Stimulated activated naive CD8-positive, alpha-beta T cell treated with anti-CD3 and anti-CD28 coated beads, Interleukin-15, Interleukin-2, amounts not matched to agents 100 ng/mL and 50 ng/mL, for 24 hours (primary cell): ENCODE data around the gene HSFX4.
"Not testable (repeated sequence)": the region's sequence is repeated elsewhere in the genome, so short reads cannot be mapped to it uniquely, and the experiment has no call there.

Experiments used
- H3K27ac Mint-ChIP-seq: one replicate; pipeline ENCODE4 v1.8.0; 2021; ENCODE audit warnings: mild to moderate bottlenecking, mixed read lengths
- H3K27me3 Mint-ChIP-seq: one replicate; pipeline ENCODE4 v1.8.0; 2021; ENCODE audit warnings: mixed read lengths
- H3K36me3 Mint-ChIP-seq: one replicate; pipeline ENCODE4 v1.8.0; 2021; ENCODE audit warnings: low read depth, mixed read lengths
- H3K4me1 Mint-ChIP-seq: one replicate; pipeline ENCODE4 v1.8.0; 2021; ENCODE audit warnings: low read depth, mixed read lengths
- H3K4me3 Mint-ChIP-seq: one replicate; pipeline ENCODE4 v1.8.0; 2021; ENCODE audit warnings: mild to moderate bottlenecking, mixed read lengths
- H3K9me3 Mint-ChIP-seq: one replicate; pipeline ENCODE4 v1.8.0; 2021; ENCODE audit warnings: mixed read lengths

HSFX4 gene

GRCh38 chrX:149928635-149929034, 738 bp upstream of the HSFX4 start:
- H3K27ac Mint-ChIP-seq, H3K9me3 Mint-ChIP-seq, H3K36me3 Mint-ChIP-seq, H3K27me3 Mint-ChIP-seq, H3K4me3 Mint-ChIP-seq, H3K4me1 Mint-ChIP-seq: not testable (repeated sequence)

- H3K4me1 Mint-ChIP-seq, H3K27me3 Mint-ChIP-seq, H3K27ac Mint-ChIP-seq, H3K9me3 Mint-ChIP-seq, H3K4me3 Mint-ChIP-seq, H3K36me3 Mint-ChIP-seq: not testable (repeated sequence)
Measured at GRCh38 chrX:149931355-149931754, 2.0 kb downstream of the HSFX4 start.

- not testable (repeated sequence) for H3K36me3 Mint-ChIP-seq, H3K4me1 Mint-ChIP-seq, H3K9me3 Mint-ChIP-seq, H3K27ac Mint-ChIP-seq, H3K4me3 Mint-ChIP-seq, H3K27me3 Mint-ChIP-seq
Measured at GRCh38 chrX:149932150-149932549, 2.8 kb downstream of the HSFX4 start.

- H3K27me3 Mint-ChIP-seq, H3K4me1 Mint-ChIP-seq, H3K9me3 Mint-ChIP-seq, H3K36me3 Mint-ChIP-seq, H3K27ac Mint-ChIP-seq, H3K4me3 Mint-ChIP-seq: not testable (repeated sequence)
Measured at GRCh38 chrX:149932970-149933369, 3.6 kb downstream of the HSFX4 start.

GRCh38 chrX:149933547-149933946, 4.2 kb downstream of the HSFX4 start:
- H3K4me3 Mint-ChIP-seq, H3K36me3 Mint-ChIP-seq, H3K27ac Mint-ChIP-seq, H3K9me3 Mint-ChIP-seq, H3K4me1 Mint-ChIP-seq, H3K27me3 Mint-ChIP-seq: not testable (repeated sequence)

- peak overlapping the region; percentile 87 for H3K4me3 Mint-ChIP-seq
- H3K36me3 Mint-ChIP-seq, H3K27me3 Mint-ChIP-seq, H3K9me3 Mint-ChIP-seq, H3K4me1 Mint-ChIP-seq: not testable (repeated sequence)
- peak overlapping the region; percentile 68 for H3K27ac Mint-ChIP-seq
Measured at GRCh38 chrX:149937328-149937727, 8.0 kb downstream of the HSFX4 start.

GRCh38 chrX:149937871-149938426, 8.6 kb downstream of the HSFX4 start:
- H3K36me3 Mint-ChIP-seq, result no peaks in the 10 kb centered on the region
- no peaks in the 10 kb centered on the region for H3K27me3 Mint-ChIP-seq
- peak overlapping the region; percentile 87 for H3K4me3 Mint-ChIP-seq
- peak overlapping the region; percentile 68 for H3K27ac Mint-ChIP-seq
- no peaks in the 10 kb centered on the region for H3K9me3 Mint-ChIP-seq
- H3K4me1 Mint-ChIP-seq, result peaks cover 3% of the 10 kb centered on the region

- Mint-ChIP-seq H3K4me1 (peaks cover 3% of the 10 kb centered on the region), H3K36me3 (no peaks in the 10 kb centered on the region), H3K9me3 (no peaks in the 10 kb centered on the region), H3K4me3 (peak within 1 kb of the TSS; percentile 87), H3K27me3 (no peaks in the 10 kb centered on the region), H3K27ac (peak within 1 kb of the TSS; percentile 97)
Measured at GRCh38 chrX:149938427-149938880, 9.1 kb downstream of the HSFX4 start, which contains the start of gene EOLA2. Gene EOLA2, minus strand, starts transcription at chrX:149938491. Its CDS starts 4,617 bp downstream, at chrX:149933874.

GRCh38 chrX:149938881-149939654, 9.7 kb downstream of the HSFX4 start:
- Mint-ChIP-seq H3K27me3 (no peaks in the 10 kb centered on the region), H3K4me3 (peak overlapping the region; percentile 87), H3K4me1 (peaks cover 3% of the 10 kb centered on the region), H3K9me3 (no peaks in the 10 kb centered on the region), H3K36me3 (no peaks in the 10 kb centered on the region), H3K27ac (no peak overlapping the region)

GRCh38 chrX:149939655-149939904, 10.2 kb downstream of the HSFX4 start:
- H3K27me3 Mint-ChIP-seq, result no peaks in the 10 kb centered on the region
- H3K4me1 Mint-ChIP-seq, result peaks cover 3% of the 10 kb centered on the region
- H3K27ac Mint-ChIP-seq, result peak overlapping the region; percentile 88
- peak overlapping the region; percentile 79 for H3K4me3 Mint-ChIP-seq
- no peaks in the 10 kb centered on the region for H3K36me3 Mint-ChIP-seq
- H3K9me3 Mint-ChIP-seq, result no peaks in the 10 kb centered on the region

- Mint-ChIP-seq H3K27ac (peak overlapping the region; percentile 88), H3K4me1 (peaks cover 3% of the 10 kb centered on the region), H3K4me3 (peak overlapping the region; percentile 79), H3K9me3 (no peaks in the 10 kb centered on the region), H3K27me3 (no peaks in the 10 kb centered on the region), H3K36me3 (no peaks in the 10 kb centered on the region)
Measured at GRCh38 chrX:149939905-149940673, 10.7 kb downstream of the HSFX4 start.

- H3K27me3 Mint-ChIP-seq, H3K36me3 Mint-ChIP-seq, H3K4me1 Mint-ChIP-seq, H3K9me3 Mint-ChIP-seq: not testable (repeated sequence)
- Mint-ChIP-seq H3K27ac (peak overlapping the region; percentile 88), H3K4me3 (peak overlapping the region; percentile 49)
Measured at GRCh38 chrX:149940674-149941024, 11.3 kb downstream of the HSFX4 start.

- not testable (repeated sequence) for H3K27me3 Mint-ChIP-seq, H3K4me1 Mint-ChIP-seq, H3K9me3 Mint-ChIP-seq, H3K27ac Mint-ChIP-seq, H3K36me3 Mint-ChIP-seq, H3K4me3 Mint-ChIP-seq
Measured at GRCh38 chrX:149945087-149945670, 15.8 kb downstream of the HSFX4 start.

- not testable (repeated sequence) for H3K27me3 Mint-ChIP-seq, H3K4me3 Mint-ChIP-seq, H3K27ac Mint-ChIP-seq, H3K4me1 Mint-ChIP-seq, H3K36me3 Mint-ChIP-seq, H3K9me3 Mint-ChIP-seq
Measured at GRCh38 chrX:149945820-149946219, 16.4 kb downstream of the HSFX4 start.

- H3K36me3 Mint-ChIP-seq, H3K27me3 Mint-ChIP-seq, H3K4me3 Mint-ChIP-seq, H3K4me1 Mint-ChIP-seq, H3K27ac Mint-ChIP-seq, H3K9me3 Mint-ChIP-seq: not testable (repeated sequence)
Measured at GRCh38 chrX:149946932-149947331, 17.6 kb downstream of the HSFX4 start.
